GM10266 (cell line): Measurements from ENCODE around the gene GNB1L.

Experiments
- DNase-seq: peaks from one replicate; pipeline ENCODE4 v3.0.0; 2012; ENCODE audit errors: extremely low spot score
- CTCF ChIP-seq: IDR thresholded peaks from 2 replicates; pipeline ENCODE4 v1.5.1; 2012; ENCODE audit warnings: mild to moderate bottlenecking, low read depth; ENCODE audit not compliant: control insufficient read depth, insufficient read depth; ENCODE audit errors: missing control alignments

GNB1L gene

GRCh38 chr22:19791894-19792293 is 62.8 kb downstream of the GNB1L start:
- no peak for DNase-seq
- no peak for TF ChIP-seq CTCF

- TF ChIP-seq CTCF, result no peak
Measured at GRCh38 chr22:19791243-19791642, 63.4 kb downstream of the GNB1L start.

GRCh38 chr22:19789828-19790227 is 64.8 kb downstream of the GNB1L start:
- TF ChIP-seq CTCF, result no peak
- no peak for DNase-seq

More at GRCh38 chr22:19791243-19791642, 63.4 kb downstream of the GNB1L start:
- DNase-seq, result no peak

- no peak for DNase-seq
- TF ChIP-seq CTCF, result no peak
Measured at GRCh38 chr22:19789406-19789805, 65.3 kb downstream of the GNB1L start.

GRCh38 chr22:19788661-19789225 is 65.9 kb downstream of the GNB1L start:
- no peak for TF ChIP-seq CTCF
- DNase-seq, result no peak

- no peak for TF ChIP-seq CTCF
- no peak for DNase-seq
Measured at GRCh38 chr22:19787849-19788141, 66.9 kb downstream of the GNB1L start.

GRCh38 chr22:19786959-19787848 is 67.5 kb downstream of the GNB1L start:
- no peak for TF ChIP-seq CTCF
- no peak for DNase-seq
